GM19438 (cell line): ENCODE results near the gene PPFIA1.
"Not testable (repeated sequence)": the region's sequence is repeated elsewhere in the genome, so short reads cannot be mapped to it uniquely, and the experiment has no call there.

Experiments used
- ATAC-seq: cut with Tn5 transposase; IDR thresholded peaks from one replicate; pipeline ENCODE4 v1.9.1; 2021; ENCODE audit warnings: low read depth; ENCODE audit not compliant: unreplicated experiment

The PPFIA1 gene

GRCh38 chr11:70292863-70293262 is 22.4 kb downstream of the PPFIA1 start:
- no peak for ATAC-seq

- not testable (repeated sequence) for ATAC-seq
These were observed 24.7 kb downstream of the PPFIA1 start for GRCh38 chr11:70295166-70295565.

- ATAC-seq = no peak
These were observed 26.2 kb downstream of the PPFIA1 start for GRCh38 chr11:70296681-70297080.

- no peak for ATAC-seq
These were observed 26.9 kb downstream of the PPFIA1 start for GRCh38 chr11:70297341-70297740.

GRCh38 chr11:70298243-70298915 is 27.9 kb downstream of the PPFIA1 start:
- no peak for ATAC-seq

- ATAC-seq = no peak
These were observed 29.1 kb downstream of the PPFIA1 start for GRCh38 chr11:70299636-70300035.

GRCh38 chr11:70301191-70301590 is 30.7 kb downstream of the PPFIA1 start:
- ATAC-seq = no peak

GRCh38 chr11:70301721-70302418 is 31.4 kb downstream of the PPFIA1 start:
- no peak for ATAC-seq

- ATAC-seq = no peak
These were observed 31.9 kb downstream of the PPFIA1 start for GRCh38 chr11:70302419-70302752.

- no peak for ATAC-seq
These were observed 32.6 kb downstream of the PPFIA1 start for GRCh38 chr11:70303070-70303469.

- ATAC-seq = no peak
These were observed 33.7 kb downstream of the PPFIA1 start for GRCh38 chr11:70304208-70304603.

- ATAC-seq = no peak
These were observed 35.0 kb downstream of the PPFIA1 start for GRCh38 chr11:70305501-70305900.

GRCh38 chr11:70306586-70307033 is 36.1 kb downstream of the PPFIA1 start:
- no peak for ATAC-seq

GRCh38 chr11:70307176-70307575 is 36.7 kb downstream of the PPFIA1 start:
- no peak for ATAC-seq

GRCh38 chr11:70311616-70312015 is 41.1 kb downstream of the PPFIA1 start:
- no peak for ATAC-seq

GRCh38 chr11:70312401-70313357 is 42.2 kb downstream of the PPFIA1 start:
- ATAC-seq = no peak

GRCh38 chr11:70313945-70314344 is 43.5 kb downstream of the PPFIA1 start:
- ATAC-seq = no peak

- no peak for ATAC-seq
These were observed 44.2 kb downstream of the PPFIA1 start for GRCh38 chr11:70314730-70315129.

GRCh38 chr11:70315716-70316115 is 45.2 kb downstream of the PPFIA1 start:
- ATAC-seq = no peak

GRCh38 chr11:70317581-70318305 is 47.3 kb downstream of the PPFIA1 start:
- ATAC-seq = no peak
